Mucosa of rectum (tissue), 2 donors: ENCODE data around the gene EIF2B5.
A peak's percentile ranks its signal among the peaks of the same experiment; 100 is the strongest.
"Not testable (repeated sequence)": the region's sequence is repeated elsewhere in the genome, so short reads cannot be mapped to it uniquely, and the experiment has no call there.

ENCODE experiments used
- H3K27ac ChIP-seq, 2 donors: one replicate each; pipeline ENCODE4 v1.7.0; 2013; ENCODE audit warnings: inconsistent platforms in 2 of 2, low read depth in 2 of 2, low read length in 2 of 2
- H3K27me3 ChIP-seq, 2 donors: one replicate each; pipeline ENCODE4 v1.7.0; 2013; ENCODE audit warnings: low read length in 2 of 2; ENCODE audit not compliant: control insufficient read depth in 2 of 2, insufficient read depth in 2 of 2
- H3K36me3 ChIP-seq, 2 donors: one replicate each; pipeline ENCODE4 v1.7.0; 2013; ENCODE audit warnings: low read length in 2 of 2; ENCODE audit not compliant: control insufficient read depth in 2 of 2, insufficient read depth in 2 of 2
- H3K4me1 ChIP-seq, 2 donors: one replicate each; pipeline ENCODE4 v1.7.0; 2013; ENCODE audit warnings: low read length in 2 of 2, mild to moderate bottlenecking in 1 of 2; ENCODE audit not compliant: control insufficient read depth in 2 of 2, insufficient read depth in 2 of 2
- H3K4me3 ChIP-seq, 2 donors: one replicate each; pipeline ENCODE4 v1.7.0; 2013; ENCODE audit warnings: low read length in 2 of 2
- H3K9ac ChIP-seq, 2 donors: one replicate each; pipeline ENCODE4 v1.7.0; 2013; ENCODE audit warnings: low read length in 2 of 2, low read depth in 1 of 2, mild to moderate bottlenecking in 1 of 2
- H3K9me3 ChIP-seq, 2 donors: one replicate each; pipeline ENCODE4 v1.7.0; 2013; ENCODE audit warnings: low read length in 2 of 2; ENCODE audit not compliant: control insufficient read depth in 2 of 2
- donor health status: healthy.
- donor health status: Normal muscosa, but diverticular disease.

EIF2B5 gene

DNA sequence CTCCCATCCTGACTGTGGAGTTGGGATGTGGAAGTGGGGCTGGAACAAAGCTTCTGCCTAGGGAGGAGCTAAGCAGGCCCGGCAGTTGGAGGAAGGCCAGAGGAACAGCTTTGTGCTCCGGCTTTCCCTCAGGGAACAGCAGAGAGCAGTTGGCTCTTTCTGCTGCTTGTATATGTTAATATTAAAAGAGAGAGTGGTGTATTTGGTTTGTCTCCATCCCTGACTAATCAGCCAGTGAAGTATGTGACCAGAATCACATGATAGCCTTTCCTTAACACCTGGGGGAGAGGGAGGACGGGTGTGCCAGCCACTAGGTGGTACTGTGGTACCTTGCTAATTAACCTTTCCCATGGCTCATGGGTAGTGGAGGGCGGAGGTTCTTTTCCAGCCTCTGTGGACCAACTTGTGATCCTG lies 10.0 kb downstream of the EIF2B5 start:
- H3K9ac ChIP-seq = no peak overlapping the region
- no peak overlapping the region for H3K27ac ChIP-seq

GRCh38 chr3:184145751-184146270 lies 10.7 kb downstream of the EIF2B5 start:
- H3K4me1 ChIP-seq = peaks cover 0 to 5% of the 10 kb centered on the region in 2 donors
- H3K36me3 ChIP-seq = peaks cover 44% of the 10 kb centered on the region in 2 donors
- H3K27ac ChIP-seq = no peak overlapping the region
- H3K9ac ChIP-seq = no peak overlapping the region
- H3K27me3 ChIP-seq = no peaks in the 10 kb centered on the region
- H3K4me3 ChIP-seq = no peak overlapping the region
- H3K9me3 ChIP-seq = no peaks in the 10 kb centered on the region

More for the DNA sequence above, 10.0 kb downstream of the EIF2B5 start:
- peaks cover 50 to 51% of the 10 kb centered on the region in 2 donors for H3K36me3 ChIP-seq
- no peak overlapping the region for H3K4me3 ChIP-seq
- H3K4me1 ChIP-seq = peaks cover 0 to 5% of the 10 kb centered on the region in 2 donors
- no peaks in the 10 kb centered on the region for H3K9me3 ChIP-seq
- no peaks in the 10 kb centered on the region for H3K27me3 ChIP-seq

- Histone ChIP-seq H3K4me1 (peaks cover 0 to 5% of the 10 kb centered on the region in 2 donors), H3K4me3 (no peak overlapping the region), H3K27me3 (no peaks in the 10 kb centered on the region), H3K27ac (no peak overlapping the region), H3K36me3 (peaks cover 21 to 22% of the 10 kb centered on the region in 2 donors), H3K9me3 (no peaks in the 10 kb centered on the region), H3K9ac (no peak overlapping the region)
These were observed 12.9 kb downstream of the EIF2B5 start for GRCh38 chr3:184148076-184148475.

GRCh38 chr3:184149123-184149522 lies 14.0 kb downstream of the EIF2B5 start:
- peaks cover 0 to 7% of the 10 kb centered on the region in 2 donors for H3K4me1 ChIP-seq
- no peak overlapping the region for H3K27ac ChIP-seq
- no peak overlapping the region for H3K9ac ChIP-seq
- no peaks in the 10 kb centered on the region for H3K27me3 ChIP-seq
- peaks cover 10 to 11% of the 10 kb centered on the region in 2 donors for H3K36me3 ChIP-seq
- no peaks in the 10 kb centered on the region for H3K9me3 ChIP-seq
- H3K4me3 ChIP-seq = no peak overlapping the region

DNA sequence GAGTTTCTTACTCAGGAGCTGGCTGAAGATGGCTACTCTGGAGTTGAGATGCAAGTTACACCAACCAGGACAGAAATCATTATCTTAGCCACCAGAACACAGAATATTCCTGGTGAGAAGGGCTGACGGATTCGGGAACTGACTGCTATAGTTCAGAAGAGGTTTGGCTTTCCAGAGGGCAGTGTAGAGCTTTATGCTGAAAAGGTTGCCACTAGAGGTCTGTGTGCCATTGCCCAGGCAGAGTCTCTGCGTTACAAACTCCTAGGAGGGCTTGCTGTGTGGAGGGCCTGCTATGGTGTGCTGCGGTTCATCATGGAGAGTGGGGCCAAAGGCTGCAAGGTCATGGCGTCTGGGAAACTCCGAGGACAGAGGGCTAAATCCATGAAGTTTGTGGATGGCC lies 14.6 kb downstream of the EIF2B5 start:
- H3K27me3 ChIP-seq, H3K4me3 ChIP-seq, H3K27ac ChIP-seq, H3K9ac ChIP-seq, H3K36me3 ChIP-seq, H3K9me3 ChIP-seq, H3K4me1 ChIP-seq: not testable (repeated sequence)

GRCh38 chr3:184154885-184155643 lies 19.9 kb downstream of the EIF2B5 start, which contains the start of gene DVL3:
DVL3 (plus strand) TSS chr3:184155377; CDS start chr3:184155636, 259 bp downstream.
- Histone ChIP-seq H3K4me1 (peaks cover 20 to 21% of the 10 kb centered on the region in 2 donors), H3K27ac (peak within 1 kb of the TSS; percentile 82 to 84), H3K9me3 (no peaks in the 10 kb centered on the region), H3K36me3 (no peaks in the 10 kb centered on the region), H3K27me3 (no peaks in the 10 kb centered on the region), H3K9ac (peak within 1 kb of the TSS; percentile 78 to 91), H3K4me3 (peak within 1 kb of the TSS; percentile 93 to 97)

DNA sequence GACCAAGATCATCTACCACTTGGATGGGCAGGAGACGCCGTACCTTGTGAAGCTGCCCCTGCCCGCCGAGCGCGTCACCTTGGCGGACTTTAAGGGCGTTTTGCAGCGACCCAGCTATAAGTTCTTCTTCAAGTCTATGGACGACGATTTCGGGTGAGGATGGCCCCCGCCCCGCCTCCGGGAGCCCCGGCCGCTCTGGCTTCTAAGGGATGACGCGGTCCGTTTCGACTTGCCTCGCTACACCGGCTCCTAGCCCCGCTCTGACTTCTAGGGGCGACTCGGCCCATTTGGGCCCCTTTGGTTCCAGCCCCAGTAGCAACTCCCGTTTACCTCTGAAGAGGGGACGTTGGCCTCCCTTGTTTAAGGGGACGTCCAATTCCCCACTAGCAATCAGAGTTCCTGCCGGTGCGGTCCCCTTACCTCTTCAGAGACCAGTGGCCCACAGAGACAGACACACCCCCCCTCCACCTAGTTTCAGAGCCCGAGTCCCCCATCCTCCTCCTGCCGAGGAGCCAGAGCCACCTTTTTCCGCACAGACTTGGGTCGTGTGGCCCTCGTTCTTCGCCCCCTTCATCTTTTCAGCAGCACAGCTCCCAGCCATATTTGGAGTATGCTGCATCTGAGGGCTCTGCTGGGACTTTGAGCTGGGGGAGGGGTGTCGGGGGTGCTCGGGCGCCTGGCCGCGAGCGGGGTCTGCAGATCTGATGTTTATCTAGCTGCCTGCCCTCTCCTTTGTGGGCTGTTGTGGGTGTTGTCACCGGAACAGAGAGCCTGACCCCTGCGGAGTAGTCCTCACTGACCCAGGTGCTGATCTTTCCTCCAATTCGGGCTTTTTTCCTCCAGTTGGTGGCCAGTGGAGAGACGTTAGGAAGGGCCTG lies 20.7 kb downstream of the EIF2B5 start:
- Histone ChIP-seq H3K9me3 (no peaks in the 10 kb centered on the region), H3K36me3 (no peaks in the 10 kb centered on the region), H3K4me1 (peaks cover 22 to 25% of the 10 kb centered on the region in 2 donors), H3K27ac (peak overlapping the region; percentile 82 to 84), H3K27me3 (no peaks in the 10 kb centered on the region), H3K9ac (peak overlapping the region; percentile 78 to 91), H3K4me3 (peak overlapping the region; percentile 93 to 97)

DNA sequence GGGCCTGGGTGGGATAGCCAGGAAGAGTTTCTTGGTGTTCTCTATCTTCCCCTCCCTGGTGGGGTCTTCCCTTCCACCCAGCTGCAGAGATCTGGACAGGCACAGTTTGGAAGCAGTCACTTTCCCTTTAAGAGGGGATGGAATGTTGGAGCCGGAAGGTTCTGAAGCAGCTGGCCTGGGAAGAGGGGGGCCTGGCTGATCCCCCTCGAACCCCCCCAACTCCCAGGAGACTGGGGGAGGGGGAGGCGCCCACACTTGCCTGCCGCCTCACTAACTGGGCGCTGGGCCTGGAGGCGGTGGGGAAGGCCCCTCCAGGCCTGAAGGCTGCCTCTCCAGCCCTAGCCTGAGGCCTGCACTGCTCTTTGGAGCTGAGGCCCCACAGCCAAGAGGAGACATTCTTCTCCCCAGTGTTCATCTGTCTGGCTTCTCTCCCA lies 21.4 kb downstream of the EIF2B5 start:
- no peaks in the 10 kb centered on the region for H3K27me3 ChIP-seq
- peak overlapping the region; percentile 78 to 91 for H3K9ac ChIP-seq
- H3K4me3 ChIP-seq = peak overlapping the region; percentile 93 to 97
- peaks cover 22 to 25% of the 10 kb centered on the region in 2 donors for H3K4me1 ChIP-seq
- no peaks in the 10 kb centered on the region for H3K9me3 ChIP-seq
- H3K27ac ChIP-seq = peak overlapping the region; percentile 82 to 84
- peaks cover 0 to under 1% of the 10 kb centered on the region in 2 donors for H3K36me3 ChIP-seq

DNA sequence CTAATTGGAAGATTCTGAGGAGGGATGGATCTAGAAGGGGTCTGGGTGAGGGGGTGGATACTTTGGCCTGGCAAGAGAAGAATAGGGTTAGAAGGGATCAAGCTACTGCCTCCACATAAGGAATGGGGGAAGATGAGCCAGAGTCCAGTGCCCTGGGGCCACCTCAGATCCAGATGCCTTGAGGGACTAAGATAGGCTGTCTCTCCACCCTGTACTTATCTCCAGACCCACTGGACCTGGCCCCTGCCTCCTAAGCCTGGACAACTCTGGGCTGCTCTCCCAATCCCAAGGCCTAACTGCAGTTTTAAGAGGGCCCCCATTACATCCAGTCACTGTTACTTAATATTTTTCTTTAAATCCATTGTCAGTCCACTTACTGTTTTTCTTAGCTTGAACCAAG lies 22.0 kb downstream of the EIF2B5 start:
- peaks cover 22 to 25% of the 10 kb centered on the region in 2 donors for H3K4me1 ChIP-seq
- peak overlapping the region; percentile 78 to 91 for H3K9ac ChIP-seq
- no peaks in the 10 kb centered on the region for H3K27me3 ChIP-seq
- peak overlapping the region in 1 of 2 donors; percentile 84 for H3K27ac ChIP-seq
- H3K4me3 ChIP-seq = peak overlapping the region; percentile 93 to 97
- no peaks in the 10 kb centered on the region for H3K9me3 ChIP-seq
- H3K36me3 ChIP-seq = peaks cover 0 to 3% of the 10 kb centered on the region in 2 donors
